Effector memory CD4-positive, alpha-beta T cell (primary cell): ENCODE data around the gene ZC3H11A.
"Not testable (repeated sequence)": the region's sequence is repeated elsewhere in the genome, so short reads cannot be mapped to it uniquely, and the experiment has no call there.

Experiments used
- DNase-seq, 3 donors: peaks; one replicate each; pipeline ENCODE4 v3.0.0-alpha.2; 2020
- H3K27ac ChIP-seq: 2 replicates; pipeline ENCODE4 v1.7.0; 2013; ENCODE audit warnings: mild to moderate bottlenecking, low read length, moderate library complexity; ENCODE audit not compliant: insufficient read depth, poor library complexity, severe bottlenecking
- H3K27me3 ChIP-seq: replicated peaks from 2 replicates; pipeline ENCODE4 v1.7.0; 2013; ENCODE audit warnings: mild to moderate bottlenecking, low read length; ENCODE audit not compliant: insufficient read depth, control insufficient read depth, poor library complexity, severe bottlenecking
- H3K36me3 ChIP-seq: 2 replicates; pipeline ENCODE4 v1.7.0; 2013; ENCODE audit warnings: mild to moderate bottlenecking, low read length, moderate library complexity; ENCODE audit not compliant: control insufficient read depth, insufficient read depth
- H3K4me1 ChIP-seq: 2 replicates; pipeline ENCODE4 v1.7.0; 2013; ENCODE audit warnings: low read length, mild to moderate bottlenecking; ENCODE audit not compliant: control insufficient read depth, insufficient read depth, poor library complexity, severe bottlenecking
- H3K4me3 ChIP-seq: 2 replicates; pipeline ENCODE4 v1.7.0; 2013; ENCODE audit warnings: low read length, low read depth, mild to moderate bottlenecking; ENCODE audit not compliant: insufficient read depth, poor library complexity, severe bottlenecking
- H3K9me3 ChIP-seq: 2 replicates; pipeline ENCODE4 v1.7.0; 2013; ENCODE audit warnings: mild to moderate bottlenecking, low read length, moderate library complexity; ENCODE audit not compliant: control insufficient read depth

The ZC3H11A gene

DNA sequence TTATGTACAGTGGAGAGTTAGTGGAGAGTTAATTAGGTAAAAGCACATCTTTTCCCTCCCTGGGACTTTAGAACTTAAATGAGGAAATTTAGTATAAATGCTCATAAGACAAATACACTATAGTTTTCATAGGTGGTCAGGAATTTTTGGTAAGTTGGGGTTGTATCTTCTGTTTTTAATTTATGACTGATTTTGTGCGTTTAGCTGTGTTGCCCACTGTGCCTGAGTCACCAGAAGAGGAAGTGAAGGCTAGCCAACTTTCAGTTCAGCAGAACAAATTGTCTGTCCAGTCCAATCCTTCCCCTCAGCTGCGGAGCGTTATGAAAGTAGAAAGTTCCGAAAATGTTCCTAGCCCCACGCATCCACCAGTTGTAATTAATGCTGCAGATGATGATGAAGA, 33.8 kb downstream of the ZC3H11A start:
- not testable (repeated sequence) for H3K4me1 ChIP-seq, H3K4me3 ChIP-seq, H3K27ac ChIP-seq, H3K9me3 ChIP-seq, H3K27me3 ChIP-seq, DNase-seq
- H3K36me3 ChIP-seq: peaks cover 62% of the 10 kb centered on the region

GRCh38 chr1:203835476-203835875, 40.1 kb downstream of the ZC3H11A start:
- Histone ChIP-seq H3K27me3 (no peaks in the 10 kb centered on the region), H3K36me3 (peaks cover 81% of the 10 kb centered on the region), H3K9me3 (no peaks in the 10 kb centered on the region), H3K4me1 (no peaks in the 10 kb centered on the region), H3K27ac (no peak overlapping the region), H3K4me3 (no peak overlapping the region)
- DNase-seq: no peak

DNA sequence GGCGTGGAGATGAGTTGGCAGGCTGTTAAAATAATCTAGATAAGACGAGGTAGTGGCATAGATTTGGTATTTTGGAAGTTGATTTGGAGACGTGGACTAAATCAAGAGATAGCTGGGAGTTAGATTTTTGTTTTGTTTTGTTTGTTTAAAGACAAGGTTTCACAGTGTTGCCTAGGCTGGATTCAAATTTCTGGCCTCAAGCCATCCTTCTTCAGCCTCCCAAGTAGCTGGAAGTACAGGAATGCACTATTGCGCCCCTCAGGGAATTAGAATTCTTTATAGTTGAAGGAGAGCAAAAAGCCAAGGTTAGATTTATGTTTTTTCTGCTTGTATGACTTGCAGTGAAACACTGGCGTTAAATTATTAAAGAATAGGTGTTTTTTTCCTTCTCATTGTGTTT, 43.7 kb downstream of the ZC3H11A start:
- Histone ChIP-seq H3K4me3 (no peak overlapping the region), H3K36me3 (peaks cover 61% of the 10 kb centered on the region), H3K4me1 (no peaks in the 10 kb centered on the region), H3K27ac (no peak overlapping the region), H3K9me3 (no peaks in the 10 kb centered on the region), H3K27me3 (no peaks in the 10 kb centered on the region)
- no peak for DNase-seq

- H3K9me3 ChIP-seq: no peaks in the 10 kb centered on the region
- no peaks in the 10 kb centered on the region for H3K27me3 ChIP-seq
- no peak overlapping the region for H3K4me3 ChIP-seq
- no peak for DNase-seq
- peaks cover 59% of the 10 kb centered on the region for H3K36me3 ChIP-seq
- H3K4me1 ChIP-seq: no peaks in the 10 kb centered on the region
- H3K27ac ChIP-seq: no peak overlapping the region
Observed at GRCh38 chr1:203840208-203840808, 44.9 kb downstream of the ZC3H11A start.

- no peaks in the 10 kb centered on the region for H3K27me3 ChIP-seq
- no peak for DNase-seq
- no peak overlapping the region for H3K4me3 ChIP-seq
- no peaks in the 10 kb centered on the region for H3K4me1 ChIP-seq
- no peaks in the 10 kb centered on the region for H3K9me3 ChIP-seq
- H3K36me3 ChIP-seq: peaks cover 63% of the 10 kb centered on the region
- H3K27ac ChIP-seq: no peak overlapping the region
Observed at GRCh38 chr1:203842559-203842876, 47.1 kb downstream of the ZC3H11A start.

GRCh38 chr1:203843435-203843834, 48.0 kb downstream of the ZC3H11A start:
- no peak for DNase-seq
- Histone ChIP-seq H3K36me3 (peaks cover 63% of the 10 kb centered on the region), H3K9me3 (no peaks in the 10 kb centered on the region), H3K27ac (no peak overlapping the region), H3K4me1 (no peaks in the 10 kb centered on the region), H3K4me3 (no peak overlapping the region), H3K27me3 (no peaks in the 10 kb centered on the region)
